IMR-90 (cell line): ENCODE measurements around the gene MPP4. TPM values are rescaled to one million over a fixed set of nuclear protein-coding genes. Genes with fewer than 3 reads are reported as not detected.

Experiments used
- ATAC-seq: fragments of 200-7000 bp; cut with Tn5 transposase; 2 replicates; pipeline ENCODE4 v1.9.1; 2020; ENCODE audit warnings: low read depth, mild to moderate bottlenecking, moderate library complexity
- BruUV-seq: library from RNA; stranded (reverse); fragments of 400-500 nt; replicated peaks from 2 replicates; lab custom pipeline; 2021; lab: Mats Ljungman, UMichigan
- CTCF ChIA-PET: fragments of 300-600 bp; formaldehyde crosslinking; extraction: SDS; loops from one replicate; lab custom pipeline; 2021; ENCODE audit warnings: antibody characterized with exemption; lab: Yijun Ruan, JAX
- POLR2A ChIA-PET: fragments of 300-600 bp; sonication (Branson Sonifier 250); formaldehyde crosslinking; loops from one replicate; lab custom pipeline; 2022; ENCODE audit warnings: antibody characterized with exemption; ENCODE audit not compliant: unreplicated experiment; lab: Charles Lee
- DNase-seq: peaks from one replicate; pipeline ENCODE4 v3.0.0; 2013
- H2AFZ ChIP-seq: replicated peaks from 2 replicates; pipeline ENCODE3; 2013; ENCODE audit warnings: low read length, mild to moderate bottlenecking; ENCODE audit not compliant: poor library complexity
- H2AK5ac ChIP-seq: 2 replicates; pipeline ENCODE4 v1.6.1; 2013; ENCODE audit warnings: low read depth, low read length, inconsistent platforms
- H2AK9ac ChIP-seq: replicated peaks from 2 replicates; pipeline ENCODE3; 2013; ENCODE audit warnings: mild to moderate bottlenecking, low read depth, low read length, moderate library complexity; ENCODE audit not compliant: poor library complexity
- H2BK120ac ChIP-seq: 2 replicates; pipeline ENCODE4 v1.6.1; 2013; ENCODE audit warnings: low read depth, low read length, inconsistent platforms
- H2BK15ac ChIP-seq: 3 replicates; pipeline ENCODE4 v1.6.1; 2013; ENCODE audit warnings: low read depth, low read length, inconsistent platforms
- H2BK20ac ChIP-seq: 2 replicates; pipeline ENCODE4 v1.6.1; 2013; ENCODE audit warnings: low read depth, mild to moderate bottlenecking, inconsistent platforms, low read length, moderate library complexity
- H2BK5ac ChIP-seq: 2 replicates; pipeline ENCODE4 v1.6.1; 2013; ENCODE audit warnings: mild to moderate bottlenecking, low read depth, low read length, inconsistent platforms; ENCODE audit not compliant: poor library complexity, severe bottlenecking
- H3K14ac ChIP-seq: replicated peaks from 2 replicates; pipeline ENCODE4 v1.6.1; 2013; ENCODE audit warnings: low read depth, low read length, inconsistent platforms
- H3K18ac ChIP-seq: 2 replicates; pipeline ENCODE4 v1.6.1; 2013; ENCODE audit warnings: low read depth, low read length, control low read depth
- H3K23ac ChIP-seq: 2 replicates; pipeline ENCODE4 v1.6.1; 2013; ENCODE audit warnings: low read depth, low read length, inconsistent platforms
- H3K27ac ChIP-seq: 2 replicates; pipeline ENCODE4 v1.5.1; 2013; ENCODE audit warnings: mild to moderate bottlenecking, control low read depth, low read length; ENCODE audit not compliant: insufficient read depth
- H3K27me3 ChIP-seq: 2 replicates; pipeline ENCODE4 v1.6.1; 2013; ENCODE audit warnings: low read length; ENCODE audit not compliant: control insufficient read depth, insufficient read depth
- H3K36me3 ChIP-seq: 2 replicates; pipeline ENCODE4 v1.6.1; 2013; ENCODE audit warnings: low read length, mixed read lengths; ENCODE audit not compliant: control insufficient read depth, insufficient read depth
- H3K4ac ChIP-seq: 2 replicates; pipeline ENCODE4 v1.6.1; 2013; ENCODE audit warnings: low read depth, low read length, inconsistent platforms
- H3K4me1 ChIP-seq: 2 replicates; pipeline ENCODE4 v1.6.1; 2013; ENCODE audit warnings: low read length, mixed read lengths; ENCODE audit not compliant: control insufficient read depth, insufficient read depth
- H3K4me2 ChIP-seq: 2 replicates; pipeline ENCODE4 v1.6.1; 2013; ENCODE audit warnings: low read depth, mild to moderate bottlenecking, control low read depth, low read length, moderate library complexity
- H3K4me3 ChIP-seq: 2 replicates; pipeline ENCODE4 v1.5.1; 2013; ENCODE audit warnings: low read depth, mild to moderate bottlenecking, control low read depth, low read length, moderate library complexity; ENCODE audit not compliant: insufficient read depth
- H3K56ac ChIP-seq: 2 replicates; pipeline ENCODE4 v1.6.1; 2013; ENCODE audit warnings: low read length, inconsistent platforms; ENCODE audit not compliant: insufficient read depth; ENCODE audit errors: extremely low read depth
- H3K79me1 ChIP-seq, 2 experiments: 2 replicates each; pipeline ENCODE4 v1.6.1; 2013; ENCODE audit warnings: low read length in 2 of 2, inconsistent platforms in 1 of 2, low read depth in 1 of 2
- H3K9ac ChIP-seq: 2 replicates; pipeline ENCODE4 v1.6.1; 2013; ENCODE audit warnings: low read depth, low read length, control low read depth
- H3K9me1 ChIP-seq: 2 replicates; pipeline ENCODE4 v1.6.1; 2013; ENCODE audit warnings: low read length, inconsistent platforms; ENCODE audit not compliant: insufficient read depth
- H3K9me3 ChIP-seq: 2 replicates; pipeline ENCODE4 v1.6.1; 2013; ENCODE audit warnings: low read length; ENCODE audit not compliant: control insufficient read depth, insufficient read depth
- H4K20me1 ChIP-seq: 2 replicates; pipeline ENCODE4 v1.6.1; 2013; ENCODE audit warnings: low read length, inconsistent platforms; ENCODE audit not compliant: insufficient read depth
- H4K5ac ChIP-seq: 2 replicates; pipeline ENCODE4 v1.6.1; 2013; ENCODE audit warnings: mild to moderate bottlenecking, low read depth, low read length, control low read depth
- H4K8ac ChIP-seq, 2 experiments: 2 replicates each; pipeline ENCODE4 v1.6.1; 2013; ENCODE audit warnings: low read depth in 2 of 2, low read length in 2 of 2, control low read depth in 1 of 2, inconsistent platforms in 1 of 2
- H4K91ac ChIP-seq: 2 replicates; pipeline ENCODE4 v1.6.1; 2013; ENCODE audit warnings: low read depth, low read length, inconsistent platforms; ENCODE audit not compliant: insufficient read depth
- BHLHE40 ChIP-seq: fragments of 150-350 bp; IDR thresholded peaks from 2 replicates; pipeline ENCODE4 v1.6.1; 2016; ENCODE audit warnings: mild to moderate bottlenecking, low read depth, low read length
- CEBPB ChIP-seq: IDR thresholded peaks from 2 replicates; pipeline ENCODE4 v1.6.1; 2012; ENCODE audit warnings: low read depth, low read length, improper control_type of control experiment
- CHD1 ChIP-seq: IDR thresholded peaks from 2 replicates; pipeline ENCODE4 v1.6.1; 2012; ENCODE audit warnings: low read depth, low read length, improper control_type of control experiment
- CTCF ChIP-seq: conservative IDR thresholded peaks from 2 replicates; pipeline ENCODE4 v1.5.1; 2012; ENCODE audit warnings: mild to moderate bottlenecking, low read depth, low read length, improper control_type of control experiment
- FOS ChIP-seq: fragments of 150-350 bp; IDR thresholded peaks from 2 replicates; pipeline ENCODE4 v1.6.1; 2016; ENCODE audit warnings: low read depth, low read length
- MAFK ChIP-seq: IDR thresholded peaks from 2 replicates; pipeline ENCODE4 v1.6.1; 2012; ENCODE audit warnings: low read depth, low read length, improper control_type of control experiment
- MAZ ChIP-seq: IDR thresholded peaks from 2 replicates; pipeline ENCODE4 v1.6.1; 2012; ENCODE audit warnings: low read depth, mild to moderate bottlenecking, low read length, improper control_type of control experiment, moderate library complexity, borderline replicate concordance
- MXI1 ChIP-seq: IDR thresholded peaks from 2 replicates; pipeline ENCODE4 v1.6.1; 2012; ENCODE audit warnings: low read depth, mild to moderate bottlenecking, low read length, moderate library complexity, borderline replicate concordance
- NFE2L2 ChIP-seq: fragments of 150-350 bp; IDR thresholded peaks from 2 replicates; pipeline ENCODE4 v1.6.1; 2016; ENCODE audit warnings: low read depth, mild to moderate bottlenecking, low read length
- POLR2A ChIP-seq: IDR thresholded peaks from 2 replicates; pipeline ENCODE4 v1.6.1; 2012; ENCODE audit warnings: mild to moderate bottlenecking, low read depth, low read length
- RAD21 ChIP-seq: IDR thresholded peaks from 2 replicates; pipeline ENCODE4 v1.6.1; 2012; ENCODE audit warnings: low read length, improper control_type of control experiment
- RCOR1 ChIP-seq: IDR thresholded peaks from 2 replicates; pipeline ENCODE4 v1.6.1; 2012; ENCODE audit warnings: mild to moderate bottlenecking, low read length, improper control_type of control experiment; ENCODE audit not compliant: insufficient replicate concordance
- RFX5 ChIP-seq: IDR thresholded peaks from 2 replicates; pipeline ENCODE4 v1.8.0; 2012; ENCODE audit warnings: low read depth, mild to moderate bottlenecking, low read length, moderate library complexity
- SMC3 ChIP-seq: fragments of 150-350 bp; IDR thresholded peaks from 2 replicates; pipeline ENCODE4 v1.6.1; 2016; ENCODE audit warnings: low read depth, mild to moderate bottlenecking, antibody characterized with exemption, low read length, moderate library complexity
- WGBS, 2 experiments: methylation state at CpG; one replicate each; pipeline versions ENCODE4 v1.1.5 to v1.1.7; 2013; ENCODE audit warnings: missing lambda C conversion rate in 2 of 2; ENCODE audit not compliant: insufficient read length in 1 of 2; ENCODE audit errors: extremely low coverage in 2 of 2; 5-methylcytosine and 5-hydroxymethylcytosine counted together
- dilution Hi-C: fragments of 300-500 bp; cut with HindIII; formaldehyde crosslinking; loops from one replicate; pipeline ENCODE4 v1.14.3; 2018; ENCODE audit warnings: low sequenced_read_pairs; ENCODE audit not compliant: unreplicated experiment
- in situ Hi-C: fragments of 300-500 bp; cut with MboI; formaldehyde crosslinking; loops from 3 replicates; pipeline ENCODE4 v1.14.3; 2019; ENCODE audit warnings: low sequenced_read_pairs, inconsistent platforms, mixed read lengths
- intact Hi-C: fragments of 100-400 bp; cut with micrococcal nuclease; formaldehyde crosslinking; loops from 2 replicates; pipeline ENCODE4 v1.10.0; 2022
- polyA plus RNA-seq, 3 experiments: library from polyadenylated mRNA; depleted of rRNA; stranded (reverse); fragments of >200 nt; gene quantifications; 2 replicates each; pipeline ENCODE4 v1.2.3, GENCODE V29; 2012; ENCODE audit warnings: low replicate concordance in 1 of 3
- total RNA-seq: library from RNA; depleted of rRNA; stranded (reverse); fragments of >200 nt; gene quantifications from 2 replicates; pipeline ENCODE4 v1.2.3, GENCODE V29; 2012
- TF ChIP-seq, protein P1 (sequence below): fragments of 150-350 bp; IDR thresholded peaks from 2 replicates; pipeline ENCODE4 v1.6.1; 2016; ENCODE audit warnings: low read depth, mild to moderate bottlenecking, low read length, moderate library complexity, borderline replicate concordance
- TF ChIP-seq, protein P2 (sequence below): fragments of 150-350 bp; IDR thresholded peaks from 2 replicates; pipeline ENCODE4 v1.6.1; 2017; ENCODE audit warnings: mild to moderate bottlenecking, antibody characterized with exemption, low read length, low read depth

Gene MPP4
- total and polyA plus RNA-seq, 2 of the 4 experiments (the other 2 are of a cell fraction), result 11.8 to 14.9 TPM

DNA sequence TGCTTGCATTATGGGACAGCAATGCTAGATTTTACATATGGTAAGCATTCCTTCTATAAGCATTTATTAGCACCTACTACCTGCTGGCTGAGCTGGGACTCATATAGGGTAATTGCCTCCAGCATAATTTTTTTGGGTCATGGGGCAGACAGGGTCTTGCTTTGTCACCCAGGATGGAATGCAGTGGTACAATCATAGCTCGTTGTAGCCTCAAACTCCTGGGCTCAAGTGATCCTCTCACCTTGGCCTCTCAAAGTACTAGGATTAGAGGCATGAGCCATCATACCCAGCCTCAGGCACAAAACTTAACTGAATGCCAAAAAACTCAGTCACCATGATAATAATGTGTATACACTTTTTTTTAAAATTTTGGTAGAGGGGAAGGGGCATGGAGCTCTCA is 90.4 kb downstream of the MPP4 start:
- BruUV-seq, result no TSS peak
- no peak overlapping the region for H3K23ac ChIP-seq
- no peak overlapping the region for H2BK20ac ChIP-seq
- no peak overlapping the region for H2BK5ac ChIP-seq
- H2AFZ ChIP-seq, result no peak overlapping the region
- dilution Hi-C loops, result no loop called here
- no peak overlapping the region for H4K5ac ChIP-seq
- H2AK5ac ChIP-seq, result no peak overlapping the region
- H3K56ac ChIP-seq, result no peak overlapping the region
- no peak overlapping the region for H3K4me3 ChIP-seq
- no peaks in the 10 kb centered on the region for H3K36me3 ChIP-seq
- H3K9me1 ChIP-seq, result peaks cover 3% of the 10 kb centered on the region; the same call in 1 of the 2 replicates
- ChIA-PET CTCF (interaction anchor here (0.8 to 1.0 kb wide), 2 partner anchors 10 to 21 kb away, joined by 3 read pairs; no protein-coding TSS in a partner anchor), POLR2A (no interaction called here)
- DNase-seq, result no peak
- in situ Hi-C loops, result loop anchor here (25.0 kb wide), 1 partner anchor 371 kb away; no protein-coding TSS in a partner anchor
- no peaks in the 10 kb centered on the region for H3K27me3 ChIP-seq
- no peak overlapping the region for H2BK120ac ChIP-seq
- H2AK9ac ChIP-seq, result no peak overlapping the region
- no peak overlapping the region for H3K18ac ChIP-seq
- no peak overlapping the region for H3K4ac ChIP-seq
- WGBS, 2 experiments, result no CpG with 5 or more reads among the region's 1 CpG
- no peak overlapping the region for H3K14ac ChIP-seq
- no peak overlapping the region for H3K27ac ChIP-seq
- ATAC-seq, result no peak
- no peak overlapping the region for H2BK15ac ChIP-seq
- no peak overlapping the region for H4K8ac ChIP-seq
- TF ChIP-seq NFE2L2 (no peak), RFX5 (no peak), CEBPB (no peak), BHLHE40 (no peak), MAZ (no peak), POLR2A (no peak), MXI1 (no peak), CHD1 (no peak), RCOR1 (no peak), RAD21 (no peak), FOS (no peak), SMC3 (no peak), MAFK (no peak), CTCF (no peak)
- TF ChIP-seq, protein P1, sequence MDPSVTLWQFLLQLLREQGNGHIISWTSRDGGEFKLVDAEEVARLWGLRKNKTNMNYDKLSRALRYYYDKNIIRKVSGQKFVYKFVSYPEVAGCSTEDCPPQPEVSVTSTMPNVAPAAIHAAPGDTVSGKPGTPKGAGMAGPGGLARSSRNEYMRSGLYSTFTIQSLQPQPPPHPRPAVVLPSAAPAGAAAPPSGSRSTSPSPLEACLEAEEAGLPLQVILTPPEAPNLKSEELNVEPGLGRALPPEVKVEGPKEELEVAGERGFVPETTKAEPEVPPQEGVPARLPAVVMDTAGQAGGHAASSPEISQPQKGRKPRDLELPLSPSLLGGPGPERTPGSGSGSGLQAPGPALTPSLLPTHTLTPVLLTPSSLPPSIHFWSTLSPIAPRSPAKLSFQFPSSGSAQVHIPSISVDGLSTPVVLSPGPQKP, result no peak
- TF ChIP-seq, protein P2, sequence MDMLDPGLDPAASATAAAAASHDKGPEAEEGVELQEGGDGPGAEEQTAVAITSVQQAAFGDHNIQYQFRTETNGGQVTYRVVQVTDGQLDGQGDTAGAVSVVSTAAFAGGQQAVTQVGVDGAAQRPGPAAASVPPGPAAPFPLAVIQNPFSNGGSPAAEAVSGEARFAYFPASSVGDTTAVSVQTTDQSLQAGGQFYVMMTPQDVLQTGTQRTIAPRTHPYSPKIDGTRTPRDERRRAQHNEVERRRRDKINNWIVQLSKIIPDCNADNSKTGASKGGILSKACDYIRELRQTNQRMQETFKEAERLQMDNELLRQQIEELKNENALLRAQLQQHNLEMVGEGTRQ, result no peak
- no peaks in the 10 kb centered on the region for H3K9me3 ChIP-seq
- intact Hi-C loops, result no loop called here
- H3K4me1 ChIP-seq, result no peaks in the 10 kb centered on the region
- no peak overlapping the region for H4K91ac ChIP-seq
- no peak overlapping the region for H3K9ac ChIP-seq
- H3K79me1 ChIP-seq, result no peaks in the 10 kb centered on the region
- H3K4me2 ChIP-seq, result no peak overlapping the region
- no peaks in the 10 kb centered on the region for H4K20me1 ChIP-seq
